Measurements from ENCODE around the gene EFCC1. TPM values are rescaled to one million over a fixed set of nuclear protein-coding genes. Genes with fewer than 3 reads are reported as not detected.

The EFCC1 gene
- total RNA-seq, 1 donor from 2014 or later: 0.94 TPM

GRCh38 chr3:129014793-129015345 is 13.8 kb downstream of the EFCC1 start:
- no peak for DNase-seq

- no peak for DNase-seq
Observed at GRCh38 chr3:129015388-129016105, 14.4 kb downstream of the EFCC1 start.

- no peak for DNase-seq
Observed at GRCh38 chr3:129016356-129016719, 15.2 kb downstream of the EFCC1 start.

- DNase-seq: no peak
Observed at GRCh38 chr3:129016720-129017483, 15.8 kb downstream of the EFCC1 start.

GRCh38 chr3:129017484-129017899 is 16.4 kb downstream of the EFCC1 start:
- no peak for DNase-seq

- DNase-seq: no peak
Observed at GRCh38 chr3:129018271-129018670, 17.2 kb downstream of the EFCC1 start.

- no peak for DNase-seq
Observed at GRCh38 chr3:129018751-129019150, 17.6 kb downstream of the EFCC1 start.

GRCh38 chr3:129019266-129019665 is 18.2 kb downstream of the EFCC1 start:
- no peak for DNase-seq

- DNase-seq: no peak
Observed at GRCh38 chr3:129020691-129021090, 19.6 kb downstream of the EFCC1 start.

- DNase-seq: no peak
Observed at GRCh38 chr3:129021140-129021551, 20.0 kb downstream of the EFCC1 start.

- DNase-seq: no peak
Observed at GRCh38 chr3:129022114-129023007, 21.3 kb downstream of the EFCC1 start.

- no peak for DNase-seq
Observed at GRCh38 chr3:129023008-129023358, 21.9 kb downstream of the EFCC1 start.

GRCh38 chr3:129023909-129024308 is 22.8 kb downstream of the EFCC1 start:
- no peak for DNase-seq

GRCh38 chr3:129025108-129025507 is 24.0 kb downstream of the EFCC1 start:
- no peak for DNase-seq

- DNase-seq: no peak
Observed at GRCh38 chr3:129025691-129026435, 24.8 kb downstream of the EFCC1 start.

- DNase-seq: peak; percentile 74
Observed at GRCh38 chr3:129026728-129027543, 25.8 kb downstream of the EFCC1 start.

- DNase-seq: no peak
Observed at GRCh38 chr3:129027544-129027880, 26.4 kb downstream of the EFCC1 start.

- no peak for DNase-seq
Observed at GRCh38 chr3:129028866-129029265, 27.8 kb downstream of the EFCC1 start.

- DNase-seq: no peak
Observed at GRCh38 chr3:129030611-129031010, 29.5 kb downstream of the EFCC1 start.

GRCh38 chr3:129031476-129032215 is 30.5 kb downstream of the EFCC1 start:
- DNase-seq: no peak

All from occipital lobe (tissue), 2 donors.